AG09309 (cell line): ENCODE results near the gene SLC66A1.

Source experiments
- DNase-seq: peaks from one replicate; pipeline ENCODE4 v3.0.0-alpha.2; 2010; ENCODE audit warnings: low read depth
- H3K4me3 ChIP-seq: 2 replicates; pipeline ENCODE4 v1.5.1; 2011; ENCODE audit warnings: mild to moderate bottlenecking, low read depth, low read length, moderate library complexity; ENCODE audit not compliant: control insufficient read depth
- CTCF ChIP-seq: IDR thresholded peaks from 2 replicates; pipeline ENCODE4 v1.5.1; 2011; ENCODE audit warnings: mild to moderate bottlenecking, low read depth, low read length, inconsistent platforms; ENCODE audit not compliant: insufficient read depth, control insufficient read depth; ENCODE audit errors: missing control alignments

SLC66A1 gene

GRCh38 chr1:19357299-19357986 is 45.3 kb downstream of the SLC66A1 start:
- no peak for TF ChIP-seq CTCF
- H3K4me3 ChIP-seq, result no peak overlapping the region
- no peak for DNase-seq

GRCh38 chr1:19358710-19359109 is 46.6 kb downstream of the SLC66A1 start:
- DNase-seq, result no peak
- no peak for TF ChIP-seq CTCF
- H3K4me3 ChIP-seq, result no peak overlapping the region

GRCh38 chr1:19359357-19359756 is 47.2 kb downstream of the SLC66A1 start:
- TF ChIP-seq CTCF, result no peak
- no peak overlapping the region for H3K4me3 ChIP-seq
- no peak for DNase-seq

- no peak for DNase-seq
- H3K4me3 ChIP-seq, result no peak overlapping the region
- TF ChIP-seq CTCF, result no peak
Observed at GRCh38 chr1:19360016-19360415, 47.9 kb downstream of the SLC66A1 start.

DNA sequence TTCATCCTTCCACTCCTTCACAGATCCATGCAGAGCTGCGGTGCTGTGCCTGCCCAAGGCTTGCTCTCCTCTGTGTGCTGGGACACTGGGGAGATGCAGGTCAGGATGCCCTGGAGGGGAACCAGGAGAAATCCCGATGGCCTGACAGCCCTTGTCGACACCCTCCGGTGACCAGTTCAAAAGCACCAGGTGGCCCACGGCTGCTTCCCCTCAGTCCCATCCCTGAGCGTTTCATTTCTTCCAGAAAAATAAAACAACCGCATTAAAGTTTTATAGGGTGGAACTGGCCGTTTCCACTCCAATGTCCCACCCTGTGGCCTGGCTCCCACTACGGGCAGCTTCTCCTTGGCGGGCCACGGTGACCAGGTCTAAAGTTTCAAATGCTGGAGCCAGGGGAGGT is 48.3 kb downstream of the SLC66A1 start:
- no peak overlapping the region for H3K4me3 ChIP-seq
- no peak for TF ChIP-seq CTCF
- no peak for DNase-seq

- H3K4me3 ChIP-seq, result no peak overlapping the region
- TF ChIP-seq CTCF, result no peak
- no peak for DNase-seq
Observed at GRCh38 chr1:19360843-19361610, 48.9 kb downstream of the SLC66A1 start.
